ENCODE data around the gene KCNK6.

Gene KCNK6

GRCh38 chr19:38303517-38304351 is 15.9 kb upstream of the KCNK6 start, which contains the start of gene C19orf33:
Gene C19orf33 (plus strand): TSS chr19:38304251. CDS start chr19:38304262, 11 bp downstream.
- Histone ChIP-seq H3K36me3 (ENCODE audit: control insufficient read depth, insufficient read depth, low read length, severe bottlenecking) (peaks cover 20% of the 10 kb centered on the region), H3K4me1 (ENCODE audit: control insufficient read depth, insufficient read depth, low read length) (peaks cover 10% of the 10 kb centered on the region), H3K9me3 (ENCODE audit: control insufficient read depth, low read length) (no peaks in the 10 kb centered on the region), H3K9ac (ENCODE audit: low read length) (no peak within 1 kb of the TSS), H3K4me3 (ENCODE audit: low read length) (no peak within 1 kb of the TSS), H3K27me3 (replicated peaks; ENCODE audit: control insufficient read depth, insufficient read depth, low read length) (no peaks in the 10 kb centered on the region)
- DNase-seq (ENCODE audit: low read depth) = no peak

DNA sequence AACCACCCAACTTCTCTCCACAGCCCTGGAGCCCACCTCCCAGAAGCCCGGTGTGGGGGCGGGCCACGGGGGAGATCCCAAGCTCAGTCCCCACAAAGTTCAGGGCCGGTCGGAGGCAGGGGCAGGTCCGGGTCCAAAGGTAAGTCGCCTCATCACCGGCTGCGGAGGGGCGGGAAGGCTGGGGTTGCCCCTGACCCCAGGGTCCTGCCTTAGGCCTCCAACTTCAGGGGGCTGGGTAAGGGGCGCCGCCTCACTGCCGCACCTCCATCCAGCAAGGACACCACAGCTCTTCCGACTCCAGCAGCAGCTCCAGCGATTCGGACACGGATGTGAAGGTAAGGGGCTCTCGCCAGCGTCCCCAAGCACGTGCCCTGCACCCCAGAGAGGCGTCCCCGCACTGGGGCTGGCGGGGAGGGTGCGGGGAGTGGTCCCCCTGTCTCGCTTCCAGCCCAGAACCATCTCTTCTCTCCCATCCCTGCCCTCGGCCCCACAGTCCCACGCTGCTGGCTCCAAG is 15.2 kb upstream of the KCNK6 start:
- no peak for DNase-seq (ENCODE audit: low read depth)
- H3K36me3 ChIP-seq (ENCODE audit: control insufficient read depth, insufficient read depth, low read length, severe bottlenecking) = peaks cover 20% of the 10 kb centered on the region
- no peak overlapping the region for H3K9ac ChIP-seq (ENCODE audit: low read length)
- H3K9me3 ChIP-seq (ENCODE audit: control insufficient read depth, low read length) = no peaks in the 10 kb centered on the region
- no peak overlapping the region for H3K4me3 ChIP-seq (ENCODE audit: low read length)
- peaks cover 5% of the 10 kb centered on the region for H3K4me1 ChIP-seq (ENCODE audit: control insufficient read depth, insufficient read depth, low read length)
- H3K27me3 ChIP-seq (replicated peaks; ENCODE audit: control insufficient read depth, insufficient read depth, low read length) = no peaks in the 10 kb centered on the region

DNA sequence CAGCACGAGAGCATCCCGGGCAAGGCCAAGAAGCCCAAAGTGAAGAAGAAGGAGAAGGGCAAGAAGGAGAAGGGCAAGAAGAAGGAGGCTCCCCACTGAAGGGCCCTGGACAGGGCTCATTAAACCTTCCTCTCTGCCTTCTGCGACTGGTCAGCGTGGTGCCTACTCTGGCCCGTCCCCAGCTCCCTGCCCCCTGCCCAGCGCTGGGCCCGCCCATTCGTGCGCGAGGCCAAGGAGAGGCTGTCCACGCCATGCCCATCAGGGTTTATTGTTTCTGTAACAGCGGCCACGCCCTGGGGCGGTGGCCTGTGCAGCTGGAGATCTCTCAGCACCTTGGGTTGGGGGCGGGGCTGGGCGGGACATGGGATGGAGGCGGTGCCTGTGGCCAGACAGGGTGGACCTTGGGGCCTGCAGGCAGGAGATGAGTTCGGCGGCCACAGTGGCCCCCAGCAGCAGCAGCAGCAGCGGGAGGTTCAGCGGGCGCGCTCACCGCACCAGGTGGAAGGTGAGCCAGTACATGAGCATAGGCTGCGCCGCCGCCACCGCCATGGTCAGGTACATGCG is 14.7 kb upstream of the KCNK6 start:
- peaks cover 5% of the 10 kb centered on the region for H3K4me1 ChIP-seq (ENCODE audit: control insufficient read depth, insufficient read depth, low read length)
- no peaks in the 10 kb centered on the region for H3K9me3 ChIP-seq (ENCODE audit: control insufficient read depth, low read length)
- H3K9ac ChIP-seq (ENCODE audit: low read length) = no peak overlapping the region
- no peak for DNase-seq (ENCODE audit: low read depth)
- H3K27me3 ChIP-seq (replicated peaks; ENCODE audit: control insufficient read depth, insufficient read depth, low read length) = no peaks in the 10 kb centered on the region
- peaks cover 20% of the 10 kb centered on the region for H3K36me3 ChIP-seq (ENCODE audit: control insufficient read depth, insufficient read depth, low read length, severe bottlenecking)
- H3K4me3 ChIP-seq (ENCODE audit: low read length) = no peak overlapping the region

DNA sequence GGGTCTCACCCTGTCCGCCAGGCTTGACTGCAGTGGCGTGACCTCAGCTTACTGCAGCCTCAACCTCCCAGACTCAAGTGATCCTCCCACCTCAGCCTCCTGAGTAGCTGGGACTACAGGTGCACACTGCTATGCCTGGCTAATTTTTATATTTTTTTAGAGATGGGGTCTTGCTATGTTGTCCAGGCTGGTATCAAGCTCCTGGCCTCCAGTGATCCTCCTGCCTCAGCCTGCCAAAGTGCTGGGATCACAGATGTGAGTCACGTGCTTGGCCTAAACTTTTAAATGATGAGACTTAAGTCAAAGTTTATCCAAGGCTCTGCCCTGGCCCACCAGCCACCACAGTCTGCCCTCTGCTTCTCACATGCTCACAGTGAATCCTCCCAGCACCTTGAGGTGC is 13.4 kb upstream of the KCNK6 start:
- H3K9ac ChIP-seq (ENCODE audit: low read length) = no peak overlapping the region
- no peaks in the 10 kb centered on the region for H3K4me1 ChIP-seq (ENCODE audit: control insufficient read depth, insufficient read depth, low read length)
- no peak for DNase-seq (ENCODE audit: low read depth)
- H3K27me3 ChIP-seq (replicated peaks; ENCODE audit: control insufficient read depth, insufficient read depth, low read length) = no peaks in the 10 kb centered on the region
- H3K4me3 ChIP-seq (ENCODE audit: low read length) = no peak overlapping the region
- H3K36me3 ChIP-seq (ENCODE audit: control insufficient read depth, insufficient read depth, low read length, severe bottlenecking) = peaks cover 20% of the 10 kb centered on the region
- H3K9me3 ChIP-seq (ENCODE audit: control insufficient read depth, low read length) = no peaks in the 10 kb centered on the region

DNA sequence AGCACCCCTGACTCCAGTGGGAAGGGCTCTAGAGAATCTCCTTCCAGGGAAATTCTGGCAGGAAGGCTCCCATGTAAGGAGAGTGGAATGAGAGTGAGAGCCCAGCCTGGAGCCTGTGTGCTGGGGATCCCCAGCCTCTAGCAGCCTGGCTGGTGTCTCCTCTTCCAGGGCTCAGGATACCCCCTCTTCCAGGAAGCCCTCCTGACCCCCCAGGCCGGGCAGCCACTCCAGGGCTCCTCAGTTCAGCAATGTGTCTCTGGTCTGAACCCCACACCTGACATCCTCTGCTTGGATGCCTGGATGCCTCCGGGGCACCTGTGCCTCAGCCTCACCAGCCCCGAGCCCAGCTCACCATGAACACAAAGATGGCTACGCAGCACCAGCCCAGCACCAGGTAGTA is 12.6 kb upstream of the KCNK6 start:
- Histone ChIP-seq H3K9me3 (ENCODE audit: control insufficient read depth, low read length) (no peaks in the 10 kb centered on the region), H3K36me3 (ENCODE audit: control insufficient read depth, insufficient read depth, low read length, severe bottlenecking) (peaks cover 20% of the 10 kb centered on the region), H3K4me1 (ENCODE audit: control insufficient read depth, insufficient read depth, low read length) (no peaks in the 10 kb centered on the region), H3K27me3 (replicated peaks; ENCODE audit: control insufficient read depth, insufficient read depth, low read length) (no peaks in the 10 kb centered on the region), H3K9ac (ENCODE audit: low read length) (no peak overlapping the region), H3K4me3 (ENCODE audit: low read length) (no peak overlapping the region)
- no peak for DNase-seq (ENCODE audit: low read depth)

- peaks cover 20% of the 10 kb centered on the region for H3K36me3 ChIP-seq (ENCODE audit: control insufficient read depth, insufficient read depth, low read length, severe bottlenecking)
- DNase-seq (ENCODE audit: low read depth) = no peak
These were observed 12.0 kb upstream of the KCNK6 start for GRCh38 chr19:38307597-38307996.

DNA sequence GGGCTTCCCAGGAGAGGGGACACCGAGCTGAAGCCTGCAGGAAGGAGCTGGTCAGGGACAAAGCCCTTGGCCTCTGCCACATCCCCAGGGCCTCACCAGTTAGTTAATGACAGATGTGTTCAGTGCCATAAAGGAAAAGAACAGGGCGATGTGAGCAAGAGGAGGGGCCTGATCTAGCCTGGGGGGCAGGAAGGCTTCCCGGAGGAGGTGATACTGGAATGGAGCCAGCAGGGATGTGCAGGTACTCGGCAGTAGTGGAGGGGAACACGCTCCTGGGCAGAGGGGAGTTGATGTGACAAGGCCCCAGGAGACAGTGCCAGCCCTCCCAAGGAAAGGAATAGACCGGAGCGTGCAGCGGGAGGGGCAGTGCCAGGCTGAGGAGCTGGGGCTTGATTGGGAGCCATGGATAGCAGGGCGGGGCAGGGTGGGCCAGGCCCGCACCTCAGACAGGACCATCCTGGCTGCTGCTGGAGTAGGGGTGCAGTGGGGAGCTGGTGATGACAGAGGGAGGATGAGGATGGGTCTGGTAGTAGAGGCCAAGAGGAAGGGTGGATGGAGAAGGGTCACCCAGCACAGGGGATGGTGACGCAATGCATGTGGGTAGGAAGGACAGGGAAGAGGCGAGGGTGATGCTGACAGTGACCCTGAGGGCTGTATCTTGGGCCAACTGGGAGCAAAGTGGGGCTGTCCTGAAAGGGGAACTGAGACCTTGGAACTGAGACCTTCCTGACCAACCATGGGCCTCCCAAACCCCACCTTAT is 11.5 kb upstream of the KCNK6 start:
- Histone ChIP-seq H3K9ac (ENCODE audit: low read length) (no peak overlapping the region), H3K9me3 (ENCODE audit: control insufficient read depth, low read length) (no peaks in the 10 kb centered on the region), H3K4me1 (ENCODE audit: control insufficient read depth, insufficient read depth, low read length) (no peaks in the 10 kb centered on the region), H3K36me3 (ENCODE audit: control insufficient read depth, insufficient read depth, low read length, severe bottlenecking) (peaks cover 20% of the 10 kb centered on the region), H3K27me3 (replicated peaks; ENCODE audit: control insufficient read depth, insufficient read depth, low read length) (no peaks in the 10 kb centered on the region), H3K4me3 (ENCODE audit: low read length) (no peak overlapping the region)
- no peak for DNase-seq (ENCODE audit: low read depth)

More at GRCh38 chr19:38307597-38307996, 12.0 kb upstream of the KCNK6 start:
- H3K9me3 ChIP-seq (ENCODE audit: control insufficient read depth, low read length) = no peaks in the 10 kb centered on the region
- H3K4me3 ChIP-seq (ENCODE audit: low read length) = no peak overlapping the region
- no peaks in the 10 kb centered on the region for H3K4me1 ChIP-seq (ENCODE audit: control insufficient read depth, insufficient read depth, low read length)
- H3K9ac ChIP-seq (ENCODE audit: low read length) = no peak overlapping the region
- no peaks in the 10 kb centered on the region for H3K27me3 ChIP-seq (replicated peaks; ENCODE audit: control insufficient read depth, insufficient read depth, low read length)

- Histone ChIP-seq H3K36me3 (ENCODE audit: control insufficient read depth, insufficient read depth, low read length, severe bottlenecking) (peaks cover 20% of the 10 kb centered on the region), H3K27me3 (replicated peaks; ENCODE audit: control insufficient read depth, insufficient read depth, low read length) (no peaks in the 10 kb centered on the region), H3K9me3 (ENCODE audit: control insufficient read depth, low read length) (no peaks in the 10 kb centered on the region), H3K9ac (ENCODE audit: low read length) (no peak overlapping the region), H3K4me3 (ENCODE audit: low read length) (no peak overlapping the region), H3K4me1 (ENCODE audit: control insufficient read depth, insufficient read depth, low read length) (no peaks in the 10 kb centered on the region)
- no peak for DNase-seq (ENCODE audit: low read depth)
These were observed 10.6 kb upstream of the KCNK6 start for GRCh38 chr19:38308926-38309614.

DNA sequence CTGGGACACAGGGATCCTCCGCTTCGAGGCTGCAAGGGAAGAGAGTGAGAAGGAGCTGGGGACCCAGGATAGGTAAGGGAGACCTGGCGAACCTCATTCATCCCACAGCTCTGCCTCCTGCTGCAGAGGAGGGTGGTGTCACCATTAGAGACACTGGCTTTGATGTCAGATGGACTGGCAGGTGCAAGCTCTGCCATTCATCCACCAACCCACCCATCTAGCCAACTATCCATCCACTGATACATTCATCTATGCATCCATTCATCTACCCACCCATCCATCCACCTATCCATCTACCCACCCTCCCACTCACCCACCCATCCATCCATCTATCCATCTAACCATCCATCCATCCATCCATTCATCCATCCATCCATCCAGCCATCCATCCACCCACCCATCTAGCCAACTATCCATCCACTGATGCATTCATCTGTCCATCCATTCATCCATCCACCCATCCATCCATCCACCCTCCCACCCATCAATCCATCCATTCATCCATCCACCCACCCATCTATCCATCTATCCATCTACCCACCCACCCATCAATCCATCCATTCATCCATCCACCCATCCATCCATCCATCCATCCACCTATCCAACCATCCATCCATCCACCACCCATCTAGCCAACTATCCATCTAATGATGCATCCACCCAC is 9.9 kb upstream of the KCNK6 start:
- Histone ChIP-seq H3K9me3 (ENCODE audit: control insufficient read depth, low read length) (no peaks in the 10 kb centered on the region), H3K4me1 (ENCODE audit: control insufficient read depth, insufficient read depth, low read length) (no peaks in the 10 kb centered on the region), H3K9ac (ENCODE audit: low read length) (no peak overlapping the region), H3K36me3 (ENCODE audit: control insufficient read depth, insufficient read depth, low read length, severe bottlenecking) (peaks cover 16% of the 10 kb centered on the region), H3K27me3 (replicated peaks; ENCODE audit: control insufficient read depth, insufficient read depth, low read length) (no peaks in the 10 kb centered on the region), H3K4me3 (ENCODE audit: low read length) (no peak overlapping the region)
- no peak for DNase-seq (ENCODE audit: low read depth)

DNA sequence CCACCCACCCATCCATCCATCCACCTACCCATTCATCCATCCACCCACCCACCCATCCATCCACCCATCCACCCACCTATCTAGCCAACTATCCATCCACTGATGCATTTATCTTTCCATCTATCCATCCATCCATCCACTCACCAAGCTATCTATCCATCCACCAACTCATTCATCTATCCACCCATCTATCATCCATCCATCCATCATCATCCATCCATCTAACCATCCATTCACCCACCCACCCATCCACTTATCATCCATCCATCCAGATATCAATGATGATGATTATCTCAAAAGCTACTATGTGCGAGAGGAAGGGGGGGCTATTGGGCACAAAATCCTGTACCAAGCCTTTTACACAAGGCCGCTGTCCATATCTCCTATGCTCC is 9.4 kb upstream of the KCNK6 start:
- H3K9me3 ChIP-seq (ENCODE audit: control insufficient read depth, low read length) = no peaks in the 10 kb centered on the region
- H3K4me3 ChIP-seq (ENCODE audit: low read length) = no peak overlapping the region
- H3K27me3 ChIP-seq (replicated peaks; ENCODE audit: control insufficient read depth, insufficient read depth, low read length) = no peaks in the 10 kb centered on the region
- peaks cover 15% of the 10 kb centered on the region for H3K36me3 ChIP-seq (ENCODE audit: control insufficient read depth, insufficient read depth, low read length, severe bottlenecking)
- no peak overlapping the region for H3K9ac ChIP-seq (ENCODE audit: low read length)
- peaks cover 2% of the 10 kb centered on the region for H3K4me1 ChIP-seq (ENCODE audit: control insufficient read depth, insufficient read depth, low read length)
- DNase-seq (ENCODE audit: low read depth) = no peak
